ENCODE results near the gene PDE11A. TPM values are rescaled to one million over a fixed set of nuclear protein-coding genes. Genes with fewer than 3 reads are reported as not detected.

PDE11A gene
- total and polyA plus RNA-seq, 2 of the 13 experiments (the other 11 are each of a cell fraction or from before 2014, with no cell fraction given), result 1.2 to 1.7 TPM

DNA sequence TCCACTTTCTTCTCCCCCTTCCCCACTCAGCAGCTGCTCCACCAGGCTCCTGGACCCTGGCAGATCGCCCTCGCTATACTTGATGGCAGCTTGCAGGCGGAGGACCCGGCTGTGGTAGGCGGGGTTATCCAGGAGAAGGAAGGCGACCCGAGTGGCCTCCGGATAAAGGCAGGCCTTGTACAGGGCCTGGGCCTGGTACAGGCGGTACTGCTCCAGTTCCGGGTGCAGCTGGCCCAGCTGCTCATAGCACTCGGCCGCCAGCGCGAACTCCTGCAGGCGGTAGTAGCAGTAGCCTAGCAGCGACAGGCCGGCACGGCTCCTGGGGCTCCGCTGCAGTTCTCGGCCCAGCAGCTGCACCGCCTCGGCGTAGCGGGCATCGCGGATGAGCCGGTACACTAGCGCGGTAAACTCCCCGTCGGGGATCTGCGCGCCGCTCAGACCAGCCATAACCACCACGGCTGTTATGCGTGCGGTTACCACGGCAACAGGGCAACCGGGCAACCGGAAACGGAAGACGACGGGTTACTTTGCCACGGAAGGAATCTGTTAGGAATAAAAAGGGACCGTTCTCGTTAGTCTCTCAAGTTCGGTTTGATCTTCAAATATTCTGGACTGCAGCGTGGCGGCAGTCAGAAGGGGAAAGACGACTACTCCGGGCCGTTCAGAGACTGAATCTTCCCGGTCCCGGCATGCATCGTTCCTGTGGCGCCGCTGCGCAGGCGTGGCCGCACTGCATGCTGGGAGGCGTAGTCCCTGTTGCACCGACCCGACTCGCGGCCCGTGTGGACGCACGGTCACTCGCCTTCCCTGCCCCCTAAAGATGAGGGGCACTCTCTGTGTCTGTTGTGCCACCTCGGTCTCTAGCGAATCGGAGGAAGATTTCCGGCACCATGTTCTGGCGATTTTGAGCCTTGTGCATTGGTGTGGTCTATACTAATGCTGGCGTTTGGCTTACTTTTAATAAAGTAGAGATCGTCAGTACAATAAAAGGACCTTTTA lies 454.0 kb downstream of the PDE11A start (continued):
- TF ChIP-seq, protein P1, sequence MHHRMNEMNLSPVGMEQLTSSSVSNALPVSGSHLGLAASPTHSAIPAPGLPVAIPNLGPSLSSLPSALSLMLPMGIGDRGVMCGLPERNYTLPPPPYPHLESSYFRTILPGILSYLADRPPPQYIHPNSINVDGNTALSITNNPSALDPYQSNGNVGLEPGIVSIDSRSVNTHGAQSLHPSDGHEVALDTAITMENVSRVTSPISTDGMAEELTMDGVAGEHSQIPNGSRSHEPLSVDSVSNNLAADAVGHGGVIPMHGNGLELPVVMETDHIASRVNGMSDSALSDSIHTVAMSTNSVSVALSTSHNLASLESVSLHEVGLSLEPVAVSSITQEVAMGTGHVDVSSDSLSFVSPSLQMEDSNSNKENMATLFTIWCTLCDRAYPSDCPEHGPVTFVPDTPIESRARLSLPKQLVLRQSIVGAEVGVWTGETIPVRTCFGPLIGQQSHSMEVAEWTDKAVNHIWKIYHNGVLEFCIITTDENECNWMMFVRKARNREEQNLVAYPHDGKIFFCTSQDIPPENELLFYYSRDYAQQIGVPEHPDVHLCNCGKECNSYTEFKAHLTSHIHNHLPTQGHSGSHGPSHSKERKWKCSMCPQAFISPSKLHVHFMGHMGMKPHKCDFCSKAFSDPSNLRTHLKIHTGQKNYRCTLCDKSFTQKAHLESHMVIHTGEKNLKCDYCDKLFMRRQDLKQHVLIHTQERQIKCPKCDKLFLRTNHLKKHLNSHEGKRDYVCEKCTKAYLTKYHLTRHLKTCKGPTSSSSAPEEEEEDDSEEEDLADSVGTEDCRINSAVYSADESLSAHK (CRISPR knock-in tag; IDR thresholded peaks at IDR 0.05; ENCODE audit: borderline replicate concordance), result peak; percentile 33; the same call in 1 of the 2 replicates
- no peak for TF ChIP-seq HNF4A (CRISPR knock-in tag; IDR thresholded peaks at IDR 0.05)
- no peak for TF ChIP-seq NCOA5 (CRISPR knock-in tag; IDR thresholded peaks at IDR 0.05)
- peak; percentile 98 for TF ChIP-seq SAP130 (CRISPR knock-in tag; IDR thresholded peaks at IDR 0.05; ENCODE audit: low read depth)
- TF ChIP-seq GATAD1 (CRISPR knock-in tag; IDR thresholded peaks at IDR 0.05), result peak; percentile 88; the same call in 1 of the 2 replicates
- TF ChIP-seq PCBP1 (IDR thresholded peaks at IDR 0.05; ENCODE audit: borderline replicate concordance, low read depth, low read length), result no peak
- peak; percentile 87 for TF ChIP-seq SUZ12 (IDR thresholded peaks at IDR 0.05; ENCODE audit: low read depth, low read length)
- 0 out of 2 replicates have a peak, but pooled peaks have one; percentile 23 for TF ChIP-seq ZFYVE20 (CRISPR knock-in tag; IDR thresholded peaks at IDR 0.05; ENCODE audit: borderline replicate concordance, low read depth)
- TF ChIP-seq IRF1 (CRISPR knock-in tag; IDR thresholded peaks at IDR 0.05; ENCODE audit: low read depth), result 0 out of 2 replicates have a peak, but pooled peaks have one; percentile 29
- TF ChIP-seq, protein P2, sequence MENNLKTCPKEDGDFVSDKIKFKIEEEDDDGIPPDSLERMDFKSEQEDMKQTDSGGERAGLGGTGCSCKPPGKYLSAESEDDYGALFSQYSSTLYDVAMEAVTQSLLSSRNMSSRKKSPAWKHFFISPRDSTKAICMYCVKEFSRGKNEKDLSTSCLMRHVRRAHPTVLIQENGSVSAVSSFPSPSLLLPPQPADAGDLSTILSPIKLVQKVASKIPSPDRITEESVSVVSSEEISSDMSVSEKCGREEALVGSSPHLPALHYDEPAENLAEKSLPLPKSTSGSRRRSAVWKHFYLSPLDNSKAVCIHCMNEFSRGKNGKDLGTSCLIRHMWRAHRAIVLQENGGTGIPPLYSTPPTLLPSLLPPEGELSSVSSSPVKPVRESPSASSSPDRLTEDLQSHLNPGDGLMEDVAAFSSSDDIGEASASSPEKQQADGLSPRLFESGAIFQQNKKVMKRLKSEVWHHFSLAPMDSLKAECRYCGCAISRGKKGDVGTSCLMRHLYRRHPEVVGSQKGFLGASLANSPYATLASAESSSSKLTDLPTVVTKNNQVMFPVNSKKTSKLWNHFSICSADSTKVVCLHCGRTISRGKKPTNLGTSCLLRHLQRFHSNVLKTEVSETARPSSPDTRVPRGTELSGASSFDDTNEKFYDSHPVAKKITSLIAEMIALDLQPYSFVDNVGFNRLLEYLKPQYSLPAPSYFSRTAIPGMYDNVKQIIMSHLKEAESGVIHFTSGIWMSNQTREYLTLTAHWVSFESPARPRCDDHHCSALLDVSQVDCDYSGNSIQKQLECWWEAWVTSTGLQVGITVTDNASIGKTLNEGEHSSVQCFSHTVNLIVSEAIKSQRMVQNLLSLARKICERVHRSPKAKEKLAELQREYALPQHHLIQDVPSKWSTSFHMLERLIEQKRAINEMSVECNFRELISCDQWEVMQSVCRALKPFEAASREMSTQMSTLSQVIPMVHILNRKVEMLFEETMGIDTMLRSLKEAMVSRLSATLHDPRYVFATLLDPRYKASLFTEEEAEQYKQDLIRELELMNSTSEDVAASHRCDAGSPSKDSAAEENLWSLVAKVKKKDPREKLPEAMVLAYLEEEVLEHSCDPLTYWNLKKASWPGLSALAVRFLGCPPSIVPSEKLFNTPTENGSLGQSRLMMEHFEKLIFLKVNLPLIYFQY (CRISPR knock-in tag; IDR thresholded peaks at IDR 0.05; ENCODE audit: borderline replicate concordance), result peak; percentile 37
- TF ChIP-seq ZNF552 (CRISPR knock-in tag; IDR thresholded peaks at IDR 0.05; ENCODE audit: borderline replicate concordance), result peak; percentile 24; the same call in 1 of the 2 replicates
- peak; percentile 43; the same call in 1 of the 2 replicates for TF ChIP-seq ETV5 (CRISPR knock-in tag; IDR thresholded peaks at IDR 0.05; ENCODE audit: borderline replicate concordance)
- TF ChIP-seq ZNF326 (CRISPR knock-in tag; IDR thresholded peaks at IDR 0.05; ENCODE audit: borderline replicate concordance), result no peak
- peak; percentile 91 for TF ChIP-seq BATF2 (CRISPR knock-in tag; IDR thresholded peaks at IDR 0.05)
- peak; percentile 93 for TF ChIP-seq ZNF543 (CRISPR knock-in tag; IDR thresholded peaks at IDR 0.05)
- peak; percentile 62 for TF ChIP-seq JARID2 (CRISPR knock-in tag; IDR thresholded peaks at IDR 0.05; ENCODE audit: insufficient replicate concordance)
- peak; percentile 78 for TF ChIP-seq ELF3 (CRISPR knock-in tag; IDR thresholded peaks at IDR 0.05)
- TF ChIP-seq, protein P3, sequence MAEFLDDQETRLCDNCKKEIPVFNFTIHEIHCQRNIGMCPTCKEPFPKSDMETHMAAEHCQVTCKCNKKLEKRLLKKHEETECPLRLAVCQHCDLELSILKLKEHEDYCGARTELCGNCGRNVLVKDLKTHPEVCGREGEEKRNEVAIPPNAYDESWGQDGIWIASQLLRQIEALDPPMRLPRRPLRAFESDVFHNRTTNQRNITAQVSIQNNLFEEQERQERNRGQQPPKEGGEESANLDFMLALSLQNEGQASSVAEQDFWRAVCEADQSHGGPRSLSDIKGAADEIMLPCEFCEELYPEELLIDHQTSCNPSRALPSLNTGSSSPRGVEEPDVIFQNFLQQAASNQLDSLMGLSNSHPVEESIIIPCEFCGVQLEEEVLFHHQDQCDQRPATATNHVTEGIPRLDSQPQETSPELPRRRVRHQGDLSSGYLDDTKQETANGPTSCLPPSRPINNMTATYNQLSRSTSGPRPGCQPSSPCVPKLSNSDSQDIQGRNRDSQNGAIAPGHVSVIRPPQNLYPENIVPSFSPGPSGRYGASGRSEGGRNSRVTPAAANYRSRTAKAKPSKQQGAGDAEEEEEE (CRISPR knock-in tag; IDR thresholded peaks at IDR 0.05; ENCODE audit: borderline replicate concordance), result peak; percentile 80; the same call in 1 of the 2 replicates
